GM10266 (cell line): ENCODE measurements around the gene ESYT1.

Source experiments
- DNase-seq: peaks from one replicate; pipeline ENCODE4 v3.0.0; 2012; ENCODE audit errors: extremely low spot score
- CTCF ChIP-seq: IDR thresholded peaks from 2 replicates; pipeline ENCODE4 v1.5.1; 2012; ENCODE audit warnings: mild to moderate bottlenecking, low read depth; ENCODE audit not compliant: control insufficient read depth, insufficient read depth; ENCODE audit errors: missing control alignments

Gene ESYT1

GRCh38 chr12:56129942-56130495 lies 2.0 kb downstream of the ESYT1 start:
- DNase-seq = no peak
- no peak for TF ChIP-seq CTCF

GRCh38 chr12:56130876-56131275 lies 2.8 kb downstream of the ESYT1 start:
- TF ChIP-seq CTCF = no peak
- no peak for DNase-seq

- no peak for DNase-seq
- no peak for TF ChIP-seq CTCF
These were observed 6.8 kb downstream of the ESYT1 start for GRCh38 chr12:56134897-56135296.

- no peak for DNase-seq
- no peak for TF ChIP-seq CTCF
These were observed 9.9 kb downstream of the ESYT1 start for GRCh38 chr12:56137853-56138571.

- no peak for TF ChIP-seq CTCF
- no peak for DNase-seq
These were observed 14.1 kb downstream of the ESYT1 start for GRCh38 chr12:56141946-56142784.

- no peak for TF ChIP-seq CTCF
- DNase-seq = no peak
These were observed 15.2 kb downstream of the ESYT1 start for GRCh38 chr12:56143217-56143616.

GRCh38 chr12:56143870-56144269 lies 15.8 kb downstream of the ESYT1 start:
- no peak for TF ChIP-seq CTCF

More at GRCh38 chr12:56143870-56144269, 15.8 kb downstream of the ESYT1 start:
- DNase-seq = no peak
